ENCODE measurements around the gene RARB.

Gene RARB

GRCh38 chr3:25448750-25449692 is 21.0 kb downstream of the RARB start:
- DNase-seq: no peak

GRCh38 chr3:25449857-25450256 is 21.8 kb downstream of the RARB start:
- no peak for DNase-seq

- no peak for DNase-seq
Observed at GRCh38 chr3:25452192-25452591, 24.1 kb downstream of the RARB start.

- no peak for DNase-seq
Observed at GRCh38 chr3:25452740-25453139, 24.7 kb downstream of the RARB start.

GRCh38 chr3:25453619-25454004 is 25.5 kb downstream of the RARB start:
- no peak for DNase-seq

- no peak for DNase-seq
Observed at GRCh38 chr3:25454005-25454927, 26.2 kb downstream of the RARB start.

GRCh38 chr3:25455441-25456132 is 27.5 kb downstream of the RARB start:
- peak in 1 of 2 experiments; percentile 65 for DNase-seq

- DNase-seq: no peak
Observed at GRCh38 chr3:25456723-25457670, 28.9 kb downstream of the RARB start.

- DNase-seq: no peak
Observed at GRCh38 chr3:25457671-25458419, 29.8 kb downstream of the RARB start.

GRCh38 chr3:25458420-25458814 is 30.4 kb downstream of the RARB start:
- DNase-seq: no peak

GRCh38 chr3:25460751-25461150 is 32.7 kb downstream of the RARB start:
- DNase-seq: no peak

GRCh38 chr3:25461946-25462345 is 33.9 kb downstream of the RARB start:
- no peak for DNase-seq

GRCh38 chr3:25462495-25462894 is 34.4 kb downstream of the RARB start:
- no peak for DNase-seq

GRCh38 chr3:25463836-25464418 is 35.9 kb downstream of the RARB start:
- DNase-seq: no peak

- no peak for DNase-seq
Observed at GRCh38 chr3:25465266-25465860, 37.3 kb downstream of the RARB start.

GRCh38 chr3:25468866-25469319 is 40.8 kb downstream of the RARB start:
- no peak for DNase-seq

- DNase-seq: no peak
Observed at GRCh38 chr3:25469558-25469957, 41.5 kb downstream of the RARB start.

- no peak for DNase-seq
Observed at GRCh38 chr3:25471081-25471768, 43.2 kb downstream of the RARB start.

GRCh38 chr3:25472153-25472552 is 44.1 kb downstream of the RARB start:
- no peak for DNase-seq

Measured in cerebellar nuclear complex (tissue), 1 donor.